ENCODE measurements around the gene WNT11. TPM values are rescaled to one million over a fixed set of nuclear protein-coding genes. Genes with fewer than 3 reads are reported as not detected.
"Not testable (repeated sequence)": the region's sequence is repeated elsewhere in the genome, so short reads cannot be mapped to it uniquely, and the experiment has no call there.

Gene WNT11
- total and polyA plus RNA-seq, 7 donors, result 4.5 to 13.0 (median 6.5) TPM

DNA sequence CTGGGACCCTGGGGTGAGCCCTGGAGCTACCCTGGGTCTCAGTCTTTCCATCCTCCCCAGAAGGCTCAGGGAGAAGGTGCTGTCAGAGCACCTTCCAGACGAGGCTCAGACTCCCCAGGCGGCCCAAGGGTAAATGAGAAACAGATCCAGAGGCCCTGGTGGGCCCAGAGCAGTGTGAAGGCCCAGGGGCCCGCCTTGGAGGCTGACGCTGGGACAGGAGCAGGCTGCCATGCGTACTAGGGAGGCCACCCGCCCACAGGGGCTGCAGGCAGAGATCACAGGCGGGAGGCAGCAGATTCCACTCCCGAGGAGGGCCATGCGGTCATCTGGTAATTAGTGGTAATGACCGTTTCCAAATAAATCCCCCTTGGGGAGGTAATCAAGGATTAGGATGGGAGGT, 5.2 kb downstream of the WNT11 start:
- intact Hi-C loops (cut with DNase I), result no loop called here
- Histone ChIP-seq H3K9me3 (no peaks in the 10 kb centered on the region), H3K4me3 (no peak overlapping the region), H3K27me3 (ENCODE audit: insufficient read depth in 3 of 3, low read length in 2 of 3) (no peaks in the 10 kb centered on the region), H3K27ac (no peak overlapping the region), H3K4me1 (peaks cover 7% of the 10 kb centered on the region), H3K36me3 (ENCODE audit: insufficient read depth in 1 of 2, low read depth in 1 of 2) (no peaks in the 10 kb centered on the region)
- DNase-seq, result peak in 1 of 2 donors; percentile 6
- TF ChIP-seq, protein P1, sequence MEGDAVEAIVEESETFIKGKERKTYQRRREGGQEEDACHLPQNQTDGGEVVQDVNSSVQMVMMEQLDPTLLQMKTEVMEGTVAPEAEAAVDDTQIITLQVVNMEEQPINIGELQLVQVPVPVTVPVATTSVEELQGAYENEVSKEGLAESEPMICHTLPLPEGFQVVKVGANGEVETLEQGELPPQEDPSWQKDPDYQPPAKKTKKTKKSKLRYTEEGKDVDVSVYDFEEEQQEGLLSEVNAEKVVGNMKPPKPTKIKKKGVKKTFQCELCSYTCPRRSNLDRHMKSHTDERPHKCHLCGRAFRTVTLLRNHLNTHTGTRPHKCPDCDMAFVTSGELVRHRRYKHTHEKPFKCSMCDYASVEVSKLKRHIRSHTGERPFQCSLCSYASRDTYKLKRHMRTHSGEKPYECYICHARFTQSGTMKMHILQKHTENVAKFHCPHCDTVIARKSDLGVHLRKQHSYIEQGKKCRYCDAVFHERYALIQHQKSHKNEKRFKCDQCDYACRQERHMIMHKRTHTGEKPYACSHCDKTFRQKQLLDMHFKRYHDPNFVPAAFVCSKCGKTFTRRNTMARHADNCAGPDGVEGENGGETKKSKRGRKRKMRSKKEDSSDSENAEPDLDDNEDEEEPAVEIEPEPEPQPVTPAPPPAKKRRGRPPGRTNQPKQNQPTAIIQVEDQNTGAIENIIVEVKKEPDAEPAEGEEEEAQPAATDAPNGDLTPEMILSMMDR (IDR thresholded peaks at IDR 0.05), result no peak
- no peak for ATAC-seq
- WGBS, 3 donors, result 86 to 88% (median 87%) methylated on average over 10 of the region's 10 CpGs

DNA sequence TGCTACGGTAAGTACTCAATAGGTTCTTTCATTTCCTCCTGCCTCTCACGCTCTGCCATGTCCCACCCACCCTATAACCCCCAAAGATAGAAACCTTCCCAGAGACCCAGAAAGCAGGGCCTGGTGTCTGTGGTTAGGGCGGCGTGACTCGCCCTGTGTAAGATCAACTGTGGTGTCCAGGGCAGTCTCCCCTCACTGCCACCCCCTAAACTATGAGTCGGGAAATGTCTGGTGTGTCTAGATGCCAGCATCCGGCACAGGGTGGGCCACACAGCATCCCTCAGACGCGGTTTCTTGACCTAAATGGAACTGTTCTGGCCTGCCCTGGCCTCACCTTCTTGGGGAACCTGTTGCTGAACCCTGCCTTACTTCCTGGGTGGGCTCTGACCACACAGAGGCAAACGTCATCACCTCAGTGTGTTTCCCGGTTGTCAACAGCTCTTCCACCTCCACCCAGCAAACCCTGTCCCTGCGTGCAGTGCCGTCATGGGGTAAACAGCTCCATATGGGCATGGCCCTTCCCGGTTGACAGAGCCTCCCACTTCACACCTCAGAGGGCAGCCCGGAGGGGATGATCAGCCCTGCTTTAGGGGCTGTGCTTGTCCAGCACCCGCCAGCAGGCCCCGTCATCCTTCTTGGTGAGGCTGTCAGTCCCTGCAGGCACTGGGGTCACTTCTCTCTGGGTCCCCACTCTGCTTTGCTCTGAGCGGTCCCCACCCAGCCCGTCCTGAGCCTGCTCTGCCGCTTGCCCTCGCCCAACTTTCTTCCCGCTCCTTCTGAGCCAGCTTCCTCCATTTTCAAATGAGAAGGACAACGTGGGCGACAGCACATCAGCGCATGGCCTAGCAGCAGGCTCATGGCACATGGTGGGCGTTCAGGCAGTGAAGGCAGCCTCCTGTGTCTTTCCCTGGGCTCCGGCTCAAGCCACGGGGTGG, 6.0 kb downstream of the WNT11 start:
- no peaks in the 10 kb centered on the region for H3K4me1 ChIP-seq
- H3K36me3 ChIP-seq (ENCODE audit: insufficient read depth in 1 of 2, low read depth in 1 of 2), result no peaks in the 10 kb centered on the region
- no peak overlapping the region for H3K4me3 ChIP-seq
- DNase-seq (peak in 1 of 2 donors; percentile 7), ATAC-seq (no peak)
- no peaks in the 10 kb centered on the region for H3K27me3 ChIP-seq (ENCODE audit: insufficient read depth in 3 of 3, low read length in 2 of 3)
- no peak overlapping the region for H3K27ac ChIP-seq
- TF ChIP-seq, protein P1 (IDR thresholded peaks at IDR 0.05), result no peak
- 83 to 90% (median 90%) methylated on average over 28 of the region's 28 CpGs for WGBS, 3 donors
- intact Hi-C loops (cut with DNase I), result no loop called here
- no peaks in the 10 kb centered on the region for H3K9me3 ChIP-seq

DNA sequence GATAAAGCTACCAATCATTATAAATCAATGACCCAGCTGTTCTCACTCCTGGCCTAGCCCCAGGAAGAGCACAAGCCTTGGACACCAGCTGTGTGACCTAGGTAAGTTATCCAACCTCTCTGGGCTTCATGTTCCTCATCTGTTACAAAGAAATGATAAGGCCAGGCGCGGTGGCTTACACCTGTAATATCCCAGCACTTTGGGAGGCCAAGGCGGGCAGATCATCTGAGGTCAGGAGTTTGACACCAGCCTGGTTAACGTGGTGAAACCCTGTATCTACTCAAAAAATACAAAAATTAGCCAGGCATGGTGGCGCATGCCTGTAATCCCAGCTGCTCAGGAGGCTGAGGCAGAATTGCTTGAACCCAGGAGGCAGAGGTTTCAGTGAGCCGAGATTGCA, 7.6 kb downstream of the WNT11 start:
- 92 to 98% (median 96%) methylated on average over 6 of the region's 6 CpGs for WGBS, 3 donors

DNA sequence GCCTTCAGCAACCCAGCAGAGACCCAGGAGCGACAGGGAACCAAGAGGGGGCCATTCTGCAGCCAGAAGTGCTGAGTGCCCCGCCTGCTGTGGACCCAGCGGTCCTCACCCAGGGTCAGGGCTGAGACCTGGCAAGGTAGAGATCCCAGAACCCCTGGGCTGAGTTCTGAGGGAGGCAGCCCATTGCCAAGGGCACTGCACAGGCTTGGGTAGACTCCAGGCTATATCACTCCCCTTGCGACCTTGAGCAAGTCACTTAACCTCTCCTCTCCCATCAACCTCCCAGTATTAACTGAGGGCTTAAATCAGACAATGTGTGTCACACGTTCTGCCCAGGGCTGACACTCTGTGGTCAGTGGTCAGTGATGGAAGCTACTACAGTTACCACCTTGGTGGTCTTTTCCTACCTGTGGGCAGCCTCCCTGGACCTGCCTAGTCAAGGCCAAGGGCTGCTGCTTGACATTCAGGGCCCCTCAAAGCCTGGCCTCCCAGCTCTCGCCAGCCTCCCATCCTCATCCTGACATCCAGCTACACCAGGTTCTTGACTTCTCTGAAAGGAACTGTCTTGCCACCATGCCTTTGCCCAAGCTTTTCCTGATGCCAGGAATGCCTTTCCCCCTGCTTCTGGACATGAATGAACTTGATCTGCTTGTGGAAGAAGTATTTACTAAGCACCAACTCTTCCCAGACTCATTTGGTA, 8.2 kb downstream of the WNT11 start:
- H3K4me1 ChIP-seq, result no peaks in the 10 kb centered on the region
- no peak overlapping the region for H3K4me3 ChIP-seq
- no peak for DNase-seq
- no peaks in the 10 kb centered on the region for H3K9me3 ChIP-seq
- no peak for ATAC-seq
- intact Hi-C loops (cut with DNase I), result no loop called here
- H3K27me3 ChIP-seq (ENCODE audit: insufficient read depth in 3 of 3, low read length in 2 of 3), result no peaks in the 10 kb centered on the region
- TF ChIP-seq, protein P1 (IDR thresholded peaks at IDR 0.05), result no peak
- H3K36me3 ChIP-seq (ENCODE audit: insufficient read depth in 1 of 2, low read depth in 1 of 2), result peaks cover 0 to 12% of the 10 kb centered on the region in 2 donors
- 77 to 95% (median 91%) methylated on average over 6 of the region's 6 CpGs for WGBS, 3 donors
- no peak overlapping the region for H3K27ac ChIP-seq

More for the DNA sequence above, 7.6 kb downstream of the WNT11 start:
- ATAC-seq; H3K27ac ChIP-seq; H3K4me1 ChIP-seq; DNase-seq; intact Hi-C loops (cut with DNase I); H3K4me3 ChIP-seq; H3K9me3 ChIP-seq; H3K27me3 ChIP-seq (ENCODE audit: insufficient read depth in 3 of 3, low read length in 2 of 3); H3K36me3 ChIP-seq (ENCODE audit: insufficient read depth in 1 of 2, low read depth in 1 of 2): not testable (repeated sequence)

DNA sequence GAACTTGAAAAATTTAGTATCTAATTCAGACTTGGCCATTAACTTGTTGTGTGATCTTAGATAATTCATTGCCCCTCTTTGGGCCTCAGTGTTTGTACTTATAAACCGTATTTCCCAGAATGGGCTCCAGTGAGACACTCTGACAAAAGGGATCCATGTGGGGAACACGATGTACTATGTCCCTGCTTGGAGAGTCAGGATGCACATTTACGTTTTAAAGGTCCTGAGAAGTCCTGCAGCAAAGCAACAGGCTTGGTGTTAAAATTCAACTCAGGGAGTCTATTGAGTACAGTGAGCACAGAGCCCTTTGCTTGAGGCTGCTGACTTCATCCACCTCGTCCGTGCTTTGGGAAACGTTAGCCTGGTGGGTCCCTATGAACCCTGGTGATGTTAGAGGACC, 9.0 kb downstream of the WNT11 start:
- intact Hi-C loops (cut with DNase I), result no loop called here
- DNase-seq (no peak), ATAC-seq (no peak)
- H3K4me1 ChIP-seq, result no peaks in the 10 kb centered on the region
- no peak overlapping the region for H3K4me3 ChIP-seq
- H3K27me3 ChIP-seq (ENCODE audit: insufficient read depth in 3 of 3, low read length in 2 of 3), result no peaks in the 10 kb centered on the region
- no peaks in the 10 kb centered on the region for H3K9me3 ChIP-seq
- peaks cover 0 to 14% of the 10 kb centered on the region in 2 donors for H3K36me3 ChIP-seq (ENCODE audit: insufficient read depth in 1 of 2, low read depth in 1 of 2)
- WGBS, 3 donors, result 84 to 91% (median 88%) methylated on average over 6 of the region's 6 CpGs
- H3K27ac ChIP-seq, result no peak overlapping the region
- TF ChIP-seq, protein P1 (IDR thresholded peaks at IDR 0.05), result no peak
